T-helper 2 cell (primary cell): Measurements from ENCODE around the gene PVALB.

ENCODE experiments used
- DNase-seq, 5 experiments: peaks; one replicate each; pipeline versions ENCODE4 v3.0.0 to v3.0.0-alpha.2; 2012 to 2022

The PVALB gene

DNA sequence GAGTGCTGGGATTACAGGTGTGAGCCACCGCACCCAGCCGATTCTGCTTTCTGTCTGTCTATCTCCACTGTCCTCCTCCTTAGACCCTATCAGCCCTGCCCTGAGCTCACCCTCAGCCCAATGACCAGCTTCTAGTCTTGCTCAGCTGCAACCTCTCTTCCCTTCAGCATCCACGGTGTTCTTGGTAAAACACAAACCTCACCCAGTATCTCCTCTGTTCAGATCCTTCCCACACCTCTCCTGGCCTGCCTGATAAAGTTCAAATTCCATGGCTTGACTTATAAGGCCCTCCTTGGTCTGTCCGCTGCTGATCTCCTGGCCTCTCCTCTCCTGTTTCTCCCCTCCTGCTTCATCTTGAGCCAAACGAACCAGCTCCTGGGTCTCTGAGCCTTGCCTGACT, 29.4 kb upstream of the PVALB start:
- no peak for DNase-seq

DNA sequence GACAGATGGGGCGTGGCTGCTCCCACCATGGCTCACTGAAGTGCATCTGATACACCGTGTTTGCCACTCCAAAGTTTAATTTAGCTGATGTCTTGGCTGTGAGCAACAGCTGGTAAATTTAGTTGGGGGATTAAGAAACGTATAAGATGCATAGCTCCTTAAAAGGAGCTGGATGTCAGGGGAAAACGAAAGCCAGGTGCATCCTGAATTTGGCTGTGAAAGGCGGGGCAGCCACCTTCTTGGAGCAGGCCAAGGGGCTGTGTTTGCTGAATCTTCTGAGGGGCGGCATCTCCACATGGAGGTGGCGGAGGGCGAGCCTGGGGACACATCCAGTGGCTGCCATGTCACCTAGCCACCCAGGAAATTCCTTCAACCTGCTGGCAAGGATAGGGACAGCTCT, 23.3 kb upstream of the PVALB start:
- DNase-seq, result no peak

DNA sequence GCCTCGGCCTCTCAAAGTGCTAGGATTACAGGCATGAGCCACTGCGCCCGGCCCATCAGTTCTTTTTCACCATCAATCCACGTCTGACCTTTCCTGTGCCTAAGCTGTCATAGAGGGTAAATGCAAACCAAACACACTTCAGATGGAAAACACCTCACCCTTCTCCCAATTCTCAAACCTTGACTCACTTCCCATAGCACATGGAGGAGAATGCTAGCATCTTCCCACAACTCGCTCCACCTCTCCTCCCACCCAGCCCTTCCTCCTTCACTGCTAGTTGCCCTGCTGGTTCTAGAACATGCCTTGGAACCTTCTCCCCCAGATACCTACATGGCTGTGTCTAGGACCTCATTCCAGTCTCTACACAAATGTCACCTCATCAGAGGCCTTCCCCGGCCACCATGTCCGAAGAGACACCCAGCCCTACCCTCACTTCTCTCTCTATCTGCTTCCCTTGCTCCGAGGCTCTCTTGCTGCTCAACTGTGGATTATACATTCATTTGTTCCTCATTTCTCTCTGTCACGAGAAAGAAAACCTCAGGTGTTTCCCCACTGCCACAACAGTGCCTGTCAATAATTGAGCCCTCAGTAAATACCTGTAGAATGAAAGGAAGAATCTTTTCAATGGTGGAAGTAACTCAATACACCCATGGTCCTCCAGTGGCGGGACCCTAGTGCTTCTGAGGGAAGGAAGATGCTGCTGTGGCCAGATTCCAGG, 22.7 kb upstream of the PVALB start:
- DNase-seq, result no peak

DNA sequence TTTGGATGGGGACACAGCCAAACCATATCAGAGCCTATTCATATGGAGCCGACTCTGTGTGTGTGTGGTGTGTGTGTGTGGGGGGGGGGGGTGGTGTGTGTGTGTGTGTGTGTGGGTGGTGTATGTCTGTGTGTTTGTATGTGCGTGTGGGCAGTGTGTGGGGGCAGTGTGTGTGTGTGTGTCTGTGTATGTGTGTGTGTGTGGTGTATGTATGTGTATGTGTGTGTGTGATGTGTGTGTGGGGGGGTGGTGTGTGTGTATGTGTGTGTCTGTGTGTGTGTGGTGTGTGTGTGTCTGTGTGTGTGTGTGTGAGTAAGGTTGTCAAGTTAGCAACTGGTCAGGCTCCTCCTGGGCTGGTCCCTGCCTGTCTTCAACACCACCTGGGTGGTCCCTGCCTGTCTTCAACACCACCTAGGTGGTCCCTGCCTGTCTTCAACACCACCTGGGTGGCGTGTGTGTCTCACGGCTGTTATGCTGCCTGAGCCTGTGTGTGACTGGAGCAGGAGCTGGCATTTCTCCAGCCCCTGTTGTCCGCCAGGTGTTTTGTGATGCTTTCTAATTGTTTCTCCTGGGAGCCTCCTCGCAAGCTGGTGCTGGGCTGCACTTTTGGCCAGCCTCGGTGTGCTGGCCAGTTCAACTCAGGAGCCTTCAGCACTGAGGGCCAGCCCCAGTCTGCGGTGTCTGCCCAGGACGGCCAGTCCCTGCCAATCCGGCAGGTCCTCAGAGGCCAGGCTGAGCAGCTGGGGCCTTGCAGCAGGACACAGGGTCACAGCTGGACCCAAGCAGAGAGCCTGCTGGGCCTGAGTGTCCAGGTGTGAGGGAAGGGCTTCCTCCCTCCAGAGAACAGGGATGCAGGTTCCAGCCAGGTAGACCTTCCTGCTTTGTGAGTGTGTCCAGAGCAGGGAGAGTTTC, 21.5 kb upstream of the PVALB start:
- no peak for DNase-seq

DNA sequence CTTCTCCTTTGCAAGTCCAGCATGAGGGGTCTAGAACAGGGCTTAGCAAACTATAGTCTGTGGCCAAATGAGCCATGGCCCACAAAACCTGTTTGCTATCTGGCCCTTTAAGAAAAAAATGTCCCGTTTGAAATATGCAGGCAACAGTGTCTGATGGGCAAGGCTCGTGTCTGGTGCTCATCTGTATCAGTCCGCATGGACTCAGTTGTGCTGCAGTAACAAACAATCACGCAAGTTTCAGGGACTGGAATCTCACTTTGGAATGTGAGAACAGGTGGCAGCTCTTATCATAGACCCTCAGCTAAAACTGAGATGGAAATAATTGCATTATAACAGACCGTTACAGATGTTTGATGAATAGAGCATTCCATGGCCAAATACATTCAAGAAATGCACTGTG, 19.1 kb upstream of the PVALB start:
- DNase-seq, result no peak

DNA sequence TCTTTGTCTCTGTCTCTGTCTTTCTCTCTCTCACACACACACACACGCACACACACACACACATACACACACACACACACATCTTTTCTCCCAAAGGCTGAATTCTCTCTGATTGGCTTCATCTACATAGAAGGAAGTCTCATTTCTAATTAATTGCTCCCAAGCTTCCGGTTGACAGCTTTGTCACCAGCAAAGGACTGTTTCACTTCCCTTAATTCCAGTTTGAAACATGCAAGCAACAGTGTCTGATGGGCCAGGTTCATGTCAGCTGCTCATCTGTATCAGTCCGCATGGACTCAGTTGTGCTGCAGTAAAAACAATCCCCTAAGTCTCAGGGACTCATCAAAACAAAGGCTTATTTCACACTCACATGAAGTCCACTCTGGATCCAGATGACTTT, 16.2 kb upstream of the PVALB start:
- DNase-seq, result no peak

DNA sequence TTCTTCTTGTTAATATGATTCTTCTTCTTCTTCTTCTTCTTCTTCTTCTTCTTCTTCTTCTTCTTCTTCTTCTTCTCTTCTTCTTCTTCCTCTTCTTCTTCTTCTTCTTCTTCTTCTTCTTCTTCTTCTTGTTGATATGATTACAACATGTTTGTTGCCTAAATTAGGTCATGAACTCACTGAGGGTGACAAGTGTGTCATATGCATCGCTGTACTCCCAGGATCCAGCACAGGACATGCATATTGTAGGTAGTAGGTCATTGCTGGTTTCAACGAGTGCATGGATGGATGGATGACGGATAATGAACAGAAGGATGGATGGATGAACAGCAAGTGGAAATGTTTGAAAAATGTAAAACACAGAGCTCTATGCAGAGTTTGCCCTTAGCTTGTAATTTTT, 14.9 kb upstream of the PVALB start:
- no peak for DNase-seq

DNA sequence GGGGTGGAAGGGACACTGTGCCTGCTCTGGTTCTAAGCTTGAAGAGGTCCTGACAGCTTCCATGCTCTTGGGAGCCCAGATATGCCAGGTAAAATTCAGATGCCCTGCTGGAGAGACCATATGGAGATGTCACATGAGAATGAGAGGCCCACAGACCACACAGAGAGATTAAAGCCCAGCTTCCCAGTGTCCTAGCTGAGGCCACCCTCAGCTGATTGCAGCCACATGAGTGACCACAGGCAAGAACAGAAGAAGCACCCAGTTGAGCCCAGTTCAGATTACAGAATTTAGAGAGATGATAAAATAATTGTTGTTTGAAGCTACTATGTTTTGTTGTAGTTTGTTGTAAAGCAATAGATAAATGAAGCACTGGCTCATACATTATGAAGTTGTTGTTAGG, 14.4 kb upstream of the PVALB start:
- DNase-seq, result no peak

DNA sequence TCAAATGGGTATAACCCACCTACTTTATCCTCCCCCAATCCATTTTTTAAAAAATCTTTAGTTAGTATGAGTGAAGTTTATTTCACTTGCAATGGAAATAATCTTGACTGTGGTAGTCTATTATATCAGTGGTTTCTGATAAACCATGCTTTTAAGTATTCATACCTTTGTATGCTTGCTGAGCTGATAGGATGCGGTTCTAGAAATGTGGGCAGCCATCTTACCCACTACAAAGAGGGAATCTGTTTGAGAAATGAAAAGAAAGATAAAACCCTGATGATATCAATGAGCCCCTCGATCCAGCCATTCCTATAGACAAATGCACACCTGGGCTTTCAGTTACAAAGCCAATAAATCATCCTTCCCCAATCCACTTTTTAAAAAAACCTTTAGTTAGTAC, 13.8 kb upstream of the PVALB start:
- DNase-seq, result peak in 2 of 5 experiments; percentile 4 to 34

DNA sequence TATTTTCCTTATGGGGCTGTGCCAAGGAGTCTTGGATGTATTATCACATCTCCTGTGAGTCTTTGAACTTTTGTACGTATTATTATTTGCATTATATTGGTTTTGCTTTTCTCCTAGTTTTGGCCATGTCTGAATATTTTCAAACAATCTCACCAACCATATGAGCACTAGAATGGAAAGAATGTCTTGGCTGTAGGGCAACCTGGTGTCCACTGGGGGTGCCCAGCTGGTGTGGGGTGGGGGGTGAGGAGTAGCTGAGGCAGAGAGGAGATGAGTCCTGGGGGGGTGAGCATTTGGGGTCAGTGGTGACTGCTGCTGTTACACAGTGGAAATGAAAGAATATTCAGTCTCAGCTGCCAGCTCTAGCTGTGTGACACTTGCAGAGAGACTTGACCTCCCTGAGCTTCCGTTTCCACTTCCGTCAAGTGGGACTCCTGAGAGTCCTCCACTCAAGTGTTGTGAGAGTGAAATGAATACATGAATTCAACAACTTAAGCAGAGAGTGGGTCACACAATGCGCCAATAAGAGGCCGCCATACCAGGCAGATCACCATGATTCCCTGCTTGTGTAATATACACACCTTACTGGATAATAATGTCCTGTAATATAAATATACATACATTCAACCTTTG, 12.7 kb upstream of the PVALB start:
- no peak for DNase-seq

DNA sequence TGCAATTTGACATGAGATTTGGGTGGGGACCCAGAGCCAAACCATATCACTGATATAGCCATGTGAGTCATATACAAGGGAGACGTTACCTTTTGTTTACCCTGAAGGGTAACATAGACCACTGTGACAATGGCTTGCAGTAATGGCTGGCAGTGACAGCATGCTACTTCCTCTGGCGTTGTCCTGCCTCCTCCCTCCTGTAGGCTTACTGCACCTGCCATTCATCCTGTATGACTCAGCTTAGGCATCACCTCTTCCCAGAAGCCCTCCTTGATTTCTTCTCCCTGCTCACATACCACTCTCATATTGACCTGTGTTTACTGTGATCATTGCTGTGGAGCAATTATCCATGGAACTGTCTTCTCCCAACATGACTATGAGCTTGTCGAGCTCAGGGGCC, 12.0 kb upstream of the PVALB start:
- peak in 1 of 5 experiments; percentile 48 for DNase-seq

DNA sequence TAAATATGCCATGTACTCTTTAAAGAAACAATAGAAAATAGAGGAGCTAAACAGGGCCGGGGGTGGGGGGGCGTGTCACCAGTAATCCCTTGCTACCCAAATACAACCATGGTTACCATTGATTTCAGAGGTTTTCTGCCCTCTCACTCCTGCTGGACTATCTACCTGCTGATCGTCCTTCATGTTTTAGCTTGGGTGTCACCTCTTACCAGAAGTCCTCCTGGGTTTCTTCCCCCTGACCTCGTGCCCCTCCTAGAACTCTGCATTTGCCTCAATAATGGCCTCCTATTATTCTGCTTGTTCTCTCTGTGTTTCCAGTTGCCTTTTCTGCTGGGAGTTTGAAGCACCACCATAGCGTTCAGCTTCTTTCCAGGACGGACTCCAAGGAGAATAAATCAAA, 9.4 kb upstream of the PVALB start:
- DNase-seq, result no peak

DNA sequence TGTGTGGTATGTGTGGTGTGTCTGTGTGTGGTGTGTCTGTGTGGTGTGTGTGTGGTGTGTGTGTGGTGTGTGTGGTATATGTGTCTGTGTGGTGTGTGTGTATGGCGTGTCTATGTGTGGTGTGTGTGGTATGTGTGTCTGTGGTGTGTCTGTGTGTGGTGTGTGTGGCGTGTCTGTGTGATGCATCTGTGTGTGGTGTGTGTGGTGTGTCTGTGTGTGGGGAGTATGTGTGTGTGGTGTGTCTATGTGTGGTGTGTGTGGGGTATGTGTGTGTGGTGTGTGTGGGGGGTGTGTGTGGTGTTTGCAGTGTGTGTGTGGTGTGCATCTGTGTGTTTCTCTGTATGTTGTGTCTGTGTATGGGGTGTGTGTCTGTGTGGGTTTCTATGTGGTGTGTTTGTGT, 7.8 kb upstream of the PVALB start:
- DNase-seq, result peak in 1 of 5 experiments; percentile 10

DNA sequence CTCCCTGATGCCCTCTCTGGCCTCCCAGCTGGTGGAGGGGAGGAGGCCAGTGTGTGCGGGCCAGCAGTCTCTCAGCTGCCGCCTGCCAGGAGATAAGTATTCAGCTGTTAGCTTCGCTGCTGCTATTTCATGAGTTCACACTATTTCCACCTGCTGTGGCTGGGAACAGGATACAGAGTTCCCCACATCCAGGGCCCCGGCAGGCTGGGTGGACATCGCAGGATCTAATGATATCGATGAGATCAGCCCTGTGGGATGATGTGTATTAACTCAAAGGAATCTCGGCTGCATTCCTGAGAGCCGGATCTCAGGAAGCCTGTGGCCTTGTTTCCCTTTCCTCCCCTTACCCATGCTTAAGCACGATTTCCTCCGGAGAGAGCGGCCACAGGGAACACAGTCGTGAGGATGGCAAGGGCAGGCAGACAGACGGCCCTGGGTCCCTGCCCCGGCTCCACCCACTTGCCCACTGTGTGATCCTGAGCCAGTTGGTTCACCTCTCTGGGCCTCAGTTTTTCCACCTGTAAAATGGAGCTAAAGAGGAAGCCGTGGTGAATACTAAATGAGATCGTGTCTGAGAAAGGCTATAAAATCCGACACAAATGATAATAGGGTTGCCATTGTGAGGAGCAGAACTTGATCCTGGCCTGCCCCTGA, 6.5 kb upstream of the PVALB start:
- no peak for DNase-seq

DNA sequence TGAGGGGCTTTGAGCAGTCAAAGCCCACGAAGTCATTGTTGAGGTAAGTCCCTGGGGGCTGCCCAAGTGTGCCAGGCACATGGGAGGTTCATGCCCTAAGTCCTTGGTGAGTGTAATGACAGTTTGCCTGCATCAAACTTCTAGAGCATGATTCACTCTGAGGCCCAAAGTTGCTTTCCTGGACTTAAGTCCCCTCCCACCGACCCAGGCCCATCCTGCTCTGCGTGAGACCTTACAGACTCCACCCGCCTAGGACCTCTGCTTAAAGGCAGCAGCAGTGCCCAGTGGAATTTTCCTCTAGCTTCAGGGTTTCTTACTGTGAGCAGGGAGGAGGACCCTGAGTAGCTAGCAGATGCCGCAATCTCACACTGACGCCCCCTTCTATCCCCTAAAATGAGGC, 5.7 kb upstream of the PVALB start:
- no peak for DNase-seq

DNA sequence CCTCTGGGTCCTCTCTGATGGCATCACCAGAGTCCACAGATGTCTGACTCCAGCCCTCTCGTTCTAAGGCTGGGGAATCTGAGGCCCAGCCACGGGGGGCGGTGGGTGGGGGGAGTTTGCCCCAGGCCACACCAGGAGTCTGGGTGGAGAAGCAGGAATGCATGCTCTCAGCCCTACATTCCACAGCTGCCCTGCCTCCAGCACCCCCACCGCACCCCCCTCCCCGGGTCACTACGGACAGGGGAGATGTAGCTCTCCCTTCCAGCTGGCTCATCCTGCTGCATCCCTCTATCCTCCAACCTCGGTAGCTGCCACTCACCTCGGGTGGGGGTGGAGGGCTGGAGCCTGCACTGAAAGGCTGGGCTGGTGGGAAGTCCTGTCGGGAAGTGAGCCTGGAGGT, 2.3 kb upstream of the PVALB start:
- no peak for DNase-seq

DNA sequence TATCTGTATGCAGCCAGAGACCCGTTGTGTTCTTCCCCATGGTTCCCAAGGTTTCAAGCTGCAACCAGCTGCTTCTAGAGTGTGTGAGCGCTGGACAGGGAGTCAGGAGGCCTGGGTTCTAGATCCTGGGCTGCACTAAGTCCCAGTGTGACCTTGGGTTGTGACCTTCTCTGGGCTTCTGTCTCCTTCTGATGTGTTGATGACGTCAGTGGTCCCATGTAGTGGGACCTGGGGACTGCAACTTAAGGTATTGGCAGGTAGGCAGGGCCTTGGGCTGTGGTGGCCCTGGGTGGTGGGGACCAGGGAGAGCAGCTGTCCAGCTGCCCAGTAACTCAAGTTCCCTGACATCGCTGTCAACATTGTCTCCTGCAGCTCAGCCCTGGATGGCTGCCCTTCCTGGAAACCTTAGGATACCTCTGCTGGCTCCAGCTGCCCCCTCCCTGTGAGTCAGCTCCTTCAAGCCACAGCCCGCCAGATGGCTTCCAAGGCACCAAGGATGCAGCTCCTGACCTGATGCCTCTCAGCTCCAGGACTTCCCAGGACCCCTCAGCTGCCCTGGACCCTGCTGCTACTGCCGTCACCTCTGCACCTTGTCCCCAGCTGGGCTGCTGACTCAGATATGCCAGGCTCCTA, 1.3 kb upstream of the PVALB start:
- DNase-seq, result no peak

DNA sequence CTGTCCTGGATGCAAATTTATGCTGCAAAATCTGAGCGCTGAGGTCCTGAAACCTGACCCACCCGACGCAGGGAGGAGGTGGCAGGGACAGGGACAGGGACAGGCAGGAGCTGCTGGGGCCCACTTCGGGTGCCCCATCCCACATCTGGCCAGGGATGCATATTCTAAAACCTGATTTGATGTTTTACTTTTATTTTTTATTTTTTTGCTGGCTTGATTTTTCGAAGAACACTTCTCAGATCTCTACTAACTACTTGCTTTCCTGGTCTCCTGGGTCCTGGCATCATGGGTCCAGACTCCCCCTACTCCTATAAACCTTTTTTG, 652 bp upstream of the PVALB start:
- no peak for DNase-seq

DNA sequence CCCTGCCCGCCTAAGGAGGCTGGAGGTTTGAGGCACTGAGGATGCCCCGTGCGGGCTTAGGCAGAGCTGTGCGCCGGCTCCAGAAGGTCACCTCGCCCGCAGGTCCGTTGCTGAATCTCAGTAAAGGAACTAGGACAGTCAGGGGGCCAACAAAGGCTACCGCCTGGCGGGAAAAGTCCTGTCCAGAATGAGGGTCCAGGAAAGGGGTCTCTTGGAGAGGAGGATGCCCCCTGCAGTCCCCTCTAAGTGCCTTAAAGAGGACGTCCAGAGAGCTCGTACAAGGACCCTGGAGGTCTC, 548 bp downstream of the PVALB start:
- DNase-seq, result no peak

DNA sequence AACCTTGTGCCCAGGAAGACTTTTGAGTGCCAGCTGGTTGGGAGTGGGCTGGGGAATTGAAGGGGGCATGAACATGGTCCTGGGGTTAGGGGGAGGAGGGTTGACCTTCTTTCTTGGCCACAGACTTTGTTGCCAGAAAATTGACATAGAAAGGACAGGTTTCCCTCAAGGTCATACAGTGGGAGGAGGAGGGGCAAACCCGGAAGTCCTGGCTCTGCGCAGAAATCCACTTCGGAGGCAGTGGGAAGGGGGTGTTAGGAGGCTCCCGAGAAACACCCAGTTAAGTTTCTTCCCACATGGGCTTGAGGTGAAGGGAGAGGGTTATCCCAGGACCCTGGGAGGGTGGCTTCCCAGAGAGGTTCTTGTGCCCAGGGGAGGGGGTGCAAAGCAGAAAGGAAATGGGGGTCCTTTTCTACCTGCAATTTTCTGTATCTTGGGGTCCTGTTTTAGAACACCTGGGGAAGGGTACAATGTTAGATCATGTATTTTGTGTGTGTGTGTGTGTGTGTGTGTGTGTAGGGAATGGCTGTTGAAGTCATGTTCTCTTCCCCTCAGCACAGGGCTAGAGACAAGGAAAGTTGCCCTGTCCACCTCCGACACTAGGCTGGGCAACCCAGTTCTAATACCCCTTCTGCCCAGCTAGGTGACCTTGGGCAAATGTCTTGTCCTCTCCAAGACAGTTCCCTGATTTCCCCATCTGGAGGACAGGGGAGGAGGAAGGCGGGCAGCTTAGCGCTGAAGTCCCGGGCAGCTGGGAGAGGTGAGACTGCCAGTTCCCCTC, 1.1 kb downstream of the PVALB start:
- DNase-seq, result no peak

DNA sequence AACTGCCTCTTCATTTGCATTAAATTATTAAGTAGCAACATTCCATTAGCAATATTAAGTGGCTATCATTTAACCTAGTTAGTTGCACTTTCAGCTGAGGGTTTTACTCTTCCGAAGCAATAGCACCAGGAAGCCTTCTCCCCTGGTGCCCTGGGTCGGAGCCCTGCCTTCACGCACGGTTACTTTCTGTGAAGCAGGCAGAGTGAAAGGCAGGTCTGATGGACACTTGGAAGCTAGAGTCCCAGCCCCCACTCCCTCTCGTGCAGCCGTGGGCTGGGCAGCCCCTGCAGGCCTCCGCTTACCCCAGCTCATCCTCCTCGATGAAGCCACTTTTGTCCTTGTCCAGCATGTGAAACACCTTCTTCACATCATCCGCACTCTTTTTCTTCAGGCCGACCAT, 2.0 kb downstream of the PVALB start:
- no peak for DNase-seq

DNA sequence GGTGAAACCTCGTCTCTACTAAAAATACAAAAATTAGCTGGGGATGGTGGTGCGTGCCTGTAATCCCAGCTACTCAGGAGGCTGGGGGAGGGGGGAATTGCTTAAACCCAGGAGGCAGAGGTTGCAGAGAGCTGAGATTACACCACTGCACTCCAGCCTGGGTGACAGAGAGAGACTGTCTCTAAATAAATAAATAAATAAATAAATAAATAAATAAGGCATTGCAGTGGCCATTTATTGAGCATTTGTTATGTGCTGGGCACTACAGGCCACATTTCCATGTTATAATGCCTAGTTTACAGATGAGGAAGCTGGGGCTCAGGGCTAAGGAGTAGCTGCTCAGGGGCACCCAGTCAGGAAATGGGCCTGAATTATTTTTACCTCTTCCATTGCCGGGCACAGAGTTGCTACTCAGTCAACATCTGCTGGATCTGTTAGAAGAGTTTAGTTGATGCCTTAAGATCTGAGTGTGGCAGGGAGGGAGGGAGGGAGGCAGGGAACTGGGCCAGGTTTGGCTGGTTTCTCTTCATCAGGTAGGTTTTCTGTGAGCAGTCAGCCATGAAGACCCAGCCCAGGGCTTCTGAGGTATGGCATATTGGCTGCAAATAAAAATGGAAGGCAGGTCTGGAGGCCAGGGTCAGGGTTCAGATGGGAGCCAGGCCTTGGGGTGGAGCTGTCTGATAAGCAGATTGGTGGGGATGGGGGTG, 5.6 kb downstream of the PVALB start:
- no peak for DNase-seq
